SK-N-MC (cell line): ENCODE measurements around the gene SORBS1.

Experiments used
- EZH2 ChIP-seq: fragments of 200-600 bp; sonication (generic); IDR thresholded peaks from one replicate; pipeline ENCODE4 v1.6.1; 2017; ENCODE audit warnings: antibody characterized with exemption
- FOXP2 ChIP-seq: optimal IDR thresholded peaks from 2 replicates; pipeline ENCODE3; 2011; ENCODE audit warnings: mild to moderate bottlenecking, moderate library complexity; ENCODE audit not compliant: insufficient read depth; ENCODE audit errors: extremely low read length, control extremely low read depth
- POLR2AphosphoS5 ChIP-seq: IDR thresholded peaks from 2 replicates; pipeline ENCODE4 v1.6.1; 2012; ENCODE audit warnings: mild to moderate bottlenecking, low read depth, low read length, borderline replicate concordance

- TF ChIP-seq EZH2 (no peak), POLR2AphosphoS5 (no peak), FOXP2 (no peak)
Measured at GRCh38 chr10:95374597-95375209, 186.5 kb downstream of the SORBS1 start.
